HCT116 (cell line): ENCODE data around the gene EMX1. TPM values are rescaled to one million over a fixed set of nuclear protein-coding genes. Genes with fewer than 3 reads are reported as not detected.

Source experiments
- ATAC-seq: fragments of 200-7000 bp; cut with Tn5 transposase; 2 replicates; pipeline ENCODE4 v1.9.1; 2020; ENCODE audit warnings: mild to moderate bottlenecking, moderate library complexity
- BruUV-seq: library from RNA; stranded (reverse); fragments of 400-500 nt; replicated peaks from 2 replicates; lab custom pipeline; 2021; lab: Mats Ljungman, UMichigan
- CTCF ChIA-PET: fragments of 300-600 bp; sonication (Branson Sonifier 250); formaldehyde crosslinking; loops from one replicate; lab custom pipeline; 2021; ENCODE audit warnings: antibody characterized with exemption; lab: Charles Lee
- POLR2A ChIA-PET: fragments of 300-600, 350-600 bp; sonication (Branson Sonifier 250); formaldehyde crosslinking; loops from one replicate; lab custom pipeline; 2021; ENCODE audit warnings: antibody characterized with exemption; lab: Charles Lee
- RAD21 ChIA-PET, 2 experiments: fragments of 300-600 bp; sonication (Branson Sonifier 250); formaldehyde crosslinking; loops; one replicate each; lab custom pipeline; 2023; ENCODE audit warnings: low total read pairs in 2 of 2; ENCODE audit not compliant: uncharacterized antibody in 2 of 2, unreplicated experiment in 2 of 2, low non-redundant PET in 1 of 2; lab: Charles Lee
- DNase-seq: peaks from one replicate; pipeline ENCODE4 v3.0.0-alpha.2; 2010; ENCODE audit warnings: low read depth, low spot score
- H2AFZ ChIP-seq: fragments of 200-600 bp; shearing (Covaris generic), sonication (generic); 2 replicates; pipeline ENCODE4 v1.6.1; 2017; ENCODE audit warnings: low read depth, mixed run types, mixed read lengths, antibody characterized with exemption, low read length; ENCODE audit not compliant: poor library complexity, severe bottlenecking
- H3K27ac ChIP-seq: 2 replicates; pipeline ENCODE4 v1.5.1; 2012; ENCODE audit warnings: low read depth, low read length
- H3K27me3 ChIP-seq: fragments of 200-600 bp; sonication (generic); 2 replicates; pipeline ENCODE4 v1.6.1; 2016; ENCODE audit warnings: mixed run types, low read length, mixed read lengths; ENCODE audit not compliant: insufficient read depth
- H3K36me3 ChIP-seq, 2 experiments: fragments of 200-500 bp in 1 of 2; fragments of 200-600 bp in 1 of 2; sonication (Bioruptor generic) in 1 of 2; sonication (generic) in 1 of 2; 2 replicates each; pipeline versions ENCODE4 v1.5.1 to v1.6.1; 2014 to 2016; ENCODE audit warnings: low read length in 2 of 2, inconsistent platforms in 1 of 2, mixed read lengths in 1 of 2, mixed run types in 1 of 2; ENCODE audit not compliant: insufficient read depth in 2 of 2, control insufficient read depth in 1 of 2
- H3K4me1 ChIP-seq, 2 experiments: fragments of 200-600 bp in 1 of 2; sonication (generic) in 1 of 2; 2 replicates each; pipeline versions ENCODE4 v1.5.1 to v1.6.1; 2012 to 2017; ENCODE audit warnings: low read length in 2 of 2, inconsistent platforms in 1 of 2, mild to moderate bottlenecking in 1 of 2, mixed read lengths in 1 of 2, mixed run types in 1 of 2, moderate library complexity in 1 of 2; ENCODE audit not compliant: insufficient read depth in 2 of 2, control insufficient read depth in 1 of 2
- H3K4me2 ChIP-seq: fragments of 200-600 bp; sonication (generic); 2 replicates; pipeline ENCODE4 v1.6.1; 2017; ENCODE audit warnings: mixed run types, low read length, mixed read lengths
- H3K4me3 ChIP-seq, 2 experiments: fragments of 200-600 bp in 1 of 2; sonication (generic) in 1 of 2; replicated peaks in 1 of 2; 2 replicates each; pipeline ENCODE4 v1.5.1; 2011 to 2016; ENCODE audit warnings: low read length in 2 of 2, control low read depth in 1 of 2, low read depth in 1 of 2, mild to moderate bottlenecking in 1 of 2, mixed read lengths in 1 of 2, mixed run types in 1 of 2
- H3K79me2 ChIP-seq: fragments of 200-600 bp; sonication (generic); 2 replicates; pipeline ENCODE4 v1.6.1; 2017; ENCODE audit warnings: mild to moderate bottlenecking, mixed run types, low read length, moderate library complexity, mixed read lengths; ENCODE audit not compliant: insufficient read depth
- H3K9ac ChIP-seq: fragments of 200-600 bp; sonication (generic); 2 replicates; pipeline ENCODE4 v1.6.1; 2016; ENCODE audit warnings: low read length, mixed read lengths
- H3K9me2 ChIP-seq: fragments of 200-600 bp; sonication (generic), shearing (Covaris generic); 2 replicates; pipeline ENCODE4 v1.6.1; 2017; ENCODE audit warnings: mixed run types, mild to moderate bottlenecking, moderate library complexity; ENCODE audit not compliant: insufficient read depth
- H3K9me3 ChIP-seq, 2 experiments: fragments of 200-500 bp in 1 of 2; fragments of 200-600 bp in 1 of 2; sonication (Bioruptor generic) in 1 of 2; sonication (generic) in 1 of 2; 2 replicates each; pipeline ENCODE4 v1.6.1; 2014 to 2017; ENCODE audit warnings: low read length in 2 of 2, mixed read lengths in 2 of 2, inconsistent platforms in 1 of 2, low read depth in 1 of 2, mild to moderate bottlenecking in 1 of 2, mixed run types in 1 of 2, moderate library complexity in 1 of 2; ENCODE audit not compliant: control insufficient read depth in 1 of 2, insufficient read depth in 1 of 2
- H4K20me1 ChIP-seq: fragments of 200-600 bp; sonication (generic), shearing (Covaris generic); 2 replicates; pipeline ENCODE4 v1.6.1; 2017; ENCODE audit warnings: mixed run types, mild to moderate bottlenecking, moderate library complexity; ENCODE audit not compliant: insufficient read depth
- ELF1 ChIP-seq: IDR thresholded peaks from 2 replicates; pipeline ENCODE4 v1.6.1; 2012; ENCODE audit warnings: low read depth, borderline replicate concordance
- EZH2 ChIP-seq: fragments of 200-600 bp; sonication (generic); IDR thresholded peaks from 2 replicates; pipeline ENCODE4 v1.6.1; 2017; ENCODE audit warnings: antibody characterized with exemption, mixed run types
- EZH2phosphoT487 ChIP-seq: fragments of 200-600 bp; IDR thresholded peaks from 2 replicates; pipeline ENCODE4 v1.6.1; 2018; ENCODE audit warnings: antibody characterized with exemption, borderline replicate concordance
- FOSL1 ChIP-seq: IDR thresholded peaks from 2 replicates; pipeline ENCODE4 v1.6.1; 2012; ENCODE audit warnings: low read depth
- JUND ChIP-seq: IDR thresholded peaks from 2 replicates; pipeline ENCODE4 v1.6.1; 2012
- POLR2A ChIP-seq: IDR thresholded peaks from 2 replicates; pipeline ENCODE4 v1.7.0; 2011; ENCODE audit warnings: borderline replicate concordance; ENCODE audit not compliant: insufficient read depth, insufficient read length; ENCODE audit errors: extremely low read depth
- RAD21 ChIP-seq: IDR thresholded peaks from 2 replicates; pipeline ENCODE4 v1.6.1; 2012; ENCODE audit warnings: low read depth, mild to moderate bottlenecking
- SP1 ChIP-seq: IDR thresholded peaks from 2 replicates; pipeline ENCODE4 v1.6.1; 2012; ENCODE audit warnings: low read depth
- SRF ChIP-seq: IDR thresholded peaks from 2 replicates; pipeline ENCODE4 v1.6.1; 2012; ENCODE audit warnings: low read depth
- ZBTB33 ChIP-seq: IDR thresholded peaks from 2 replicates; pipeline ENCODE4 v1.6.1; 2011; ENCODE audit warnings: mild to moderate bottlenecking, low read length, moderate library complexity; ENCODE audit not compliant: insufficient replicate concordance; ENCODE audit errors: extremely low read depth
- ZFX ChIP-seq: fragments of 450-650 bp; IDR thresholded peaks from 2 replicates; pipeline ENCODE4 v1.6.1; 2017
- intact Hi-C: fragments of 100-400 bp; cut with micrococcal nuclease; formaldehyde crosslinking; loops from 2 replicates; pipeline ENCODE4 v1.10.0; 2022
- total RNA-seq: library from RNA; stranded (reverse); gene quantifications from one replicate; pipeline ENCODE4 v1.2.1, GENCODE V29; 2021; ENCODE audit not compliant: unreplicated experiment
- TF ChIP-seq, protein P1 (sequence below), 3 experiments: fragments of 200-600 bp in 1 of 3; sonication (generic) in 1 of 3; IDR thresholded peaks in 2 of 3; conservative IDR thresholded peaks in 1 of 3; 2 replicates each; pipeline ENCODE4 v1.5.1; 2012 to 2017; ENCODE audit warnings: low read depth in 2 of 3, low read length in 2 of 3, antibody characterized with exemption in 1 of 3, borderline replicate concordance in 1 of 3, control low read depth in 1 of 3, mild to moderate bottlenecking in 1 of 3, mixed read lengths in 1 of 3, mixed run types in 1 of 3, moderate library complexity in 1 of 3; ENCODE audit not compliant: insufficient read depth in 1 of 3
- TF ChIP-seq, protein P2 (sequence below): IDR thresholded peaks from 2 replicates; pipeline ENCODE4 v1.6.1; 2012
- TF ChIP-seq, protein P3 (sequence below): IDR thresholded peaks from 2 replicates; pipeline ENCODE4 v1.6.1; 2012; ENCODE audit warnings: low read depth

EMX1 gene
- total RNA-seq, 1 experiment from 2014 or later: 3.1 TPM

DNA sequence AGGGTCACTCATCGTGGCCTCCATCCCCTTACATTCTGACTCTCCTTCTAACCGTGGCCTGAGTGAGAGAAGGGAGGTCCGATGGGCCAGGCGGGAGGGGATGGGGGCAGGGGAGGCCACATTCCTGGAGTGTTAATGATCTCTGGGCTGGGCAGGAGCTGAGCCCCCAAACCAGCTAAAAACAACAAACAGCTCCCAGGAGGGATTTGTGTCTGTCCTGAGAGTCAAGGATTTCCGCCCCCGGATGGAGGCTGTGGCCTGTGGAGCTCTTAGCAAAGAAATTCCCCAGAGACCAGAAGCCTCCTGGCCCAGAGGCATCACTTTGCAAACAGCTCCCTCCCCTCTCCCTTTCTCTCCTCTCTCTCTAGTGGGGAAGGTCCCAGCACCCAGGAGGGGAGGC, 23.5 kb downstream of the EMX1 start:
- RAD21 ChIA-PET: no interaction called here
- H3K79me2 ChIP-seq: no peaks in the 10 kb centered on the region
- no peak overlapping the region for H3K9ac ChIP-seq
- no peaks in the 10 kb centered on the region for H3K36me3 ChIP-seq
- intact Hi-C loops: no loop called here
- no peak for TF ChIP-seq ZBTB33
- no peak for TF ChIP-seq EZH2phosphoT487
- TF ChIP-seq, protein P1, sequence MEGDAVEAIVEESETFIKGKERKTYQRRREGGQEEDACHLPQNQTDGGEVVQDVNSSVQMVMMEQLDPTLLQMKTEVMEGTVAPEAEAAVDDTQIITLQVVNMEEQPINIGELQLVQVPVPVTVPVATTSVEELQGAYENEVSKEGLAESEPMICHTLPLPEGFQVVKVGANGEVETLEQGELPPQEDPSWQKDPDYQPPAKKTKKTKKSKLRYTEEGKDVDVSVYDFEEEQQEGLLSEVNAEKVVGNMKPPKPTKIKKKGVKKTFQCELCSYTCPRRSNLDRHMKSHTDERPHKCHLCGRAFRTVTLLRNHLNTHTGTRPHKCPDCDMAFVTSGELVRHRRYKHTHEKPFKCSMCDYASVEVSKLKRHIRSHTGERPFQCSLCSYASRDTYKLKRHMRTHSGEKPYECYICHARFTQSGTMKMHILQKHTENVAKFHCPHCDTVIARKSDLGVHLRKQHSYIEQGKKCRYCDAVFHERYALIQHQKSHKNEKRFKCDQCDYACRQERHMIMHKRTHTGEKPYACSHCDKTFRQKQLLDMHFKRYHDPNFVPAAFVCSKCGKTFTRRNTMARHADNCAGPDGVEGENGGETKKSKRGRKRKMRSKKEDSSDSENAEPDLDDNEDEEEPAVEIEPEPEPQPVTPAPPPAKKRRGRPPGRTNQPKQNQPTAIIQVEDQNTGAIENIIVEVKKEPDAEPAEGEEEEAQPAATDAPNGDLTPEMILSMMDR (IDR thresholded peaks at IDR 0.05 in 2 of 3, conservative IDR thresholded peaks at IDR 0.05 in 1 of 3; ENCODE audit: borderline replicate concordance in 1 of 3, insufficient read depth in 1 of 3, low read depth in 2 of 3, low read length in 2 of 3): no peak
- no peak for TF ChIP-seq EZH2
- TF ChIP-seq SRF: no peak
- TF ChIP-seq JUND: no peak
- TF ChIP-seq RAD21: no peak
- TF ChIP-seq, protein P2, sequence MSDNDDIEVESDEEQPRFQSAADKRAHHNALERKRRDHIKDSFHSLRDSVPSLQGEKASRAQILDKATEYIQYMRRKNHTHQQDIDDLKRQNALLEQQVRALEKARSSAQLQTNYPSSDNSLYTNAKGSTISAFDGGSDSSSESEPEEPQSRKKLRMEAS: no peak
- TF ChIP-seq, protein P3, sequence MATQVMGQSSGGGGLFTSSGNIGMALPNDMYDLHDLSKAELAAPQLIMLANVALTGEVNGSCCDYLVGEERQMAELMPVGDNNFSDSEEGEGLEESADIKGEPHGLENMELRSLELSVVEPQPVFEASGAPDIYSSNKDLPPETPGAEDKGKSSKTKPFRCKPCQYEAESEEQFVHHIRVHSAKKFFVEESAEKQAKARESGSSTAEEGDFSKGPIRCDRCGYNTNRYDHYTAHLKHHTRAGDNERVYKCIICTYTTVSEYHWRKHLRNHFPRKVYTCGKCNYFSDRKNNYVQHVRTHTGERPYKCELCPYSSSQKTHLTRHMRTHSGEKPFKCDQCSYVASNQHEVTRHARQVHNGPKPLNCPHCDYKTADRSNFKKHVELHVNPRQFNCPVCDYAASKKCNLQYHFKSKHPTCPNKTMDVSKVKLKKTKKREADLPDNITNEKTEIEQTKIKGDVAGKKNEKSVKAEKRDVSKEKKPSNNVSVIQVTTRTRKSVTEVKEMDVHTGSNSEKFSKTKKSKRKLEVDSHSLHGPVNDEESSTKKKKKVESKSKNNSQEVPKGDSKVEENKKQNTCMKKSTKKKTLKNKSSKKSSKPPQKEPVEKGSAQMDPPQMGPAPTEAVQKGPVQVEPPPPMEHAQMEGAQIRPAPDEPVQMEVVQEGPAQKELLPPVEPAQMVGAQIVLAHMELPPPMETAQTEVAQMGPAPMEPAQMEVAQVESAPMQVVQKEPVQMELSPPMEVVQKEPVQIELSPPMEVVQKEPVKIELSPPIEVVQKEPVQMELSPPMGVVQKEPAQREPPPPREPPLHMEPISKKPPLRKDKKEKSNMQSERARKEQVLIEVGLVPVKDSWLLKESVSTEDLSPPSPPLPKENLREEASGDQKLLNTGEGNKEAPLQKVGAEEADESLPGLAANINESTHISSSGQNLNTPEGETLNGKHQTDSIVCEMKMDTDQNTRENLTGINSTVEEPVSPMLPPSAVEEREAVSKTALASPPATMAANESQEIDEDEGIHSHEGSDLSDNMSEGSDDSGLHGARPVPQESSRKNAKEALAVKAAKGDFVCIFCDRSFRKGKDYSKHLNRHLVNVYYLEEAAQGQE: no peak
- TF ChIP-seq ELF1: no peak
- TF ChIP-seq POLR2A: no peak
- no peak for TF ChIP-seq FOSL1
- TF ChIP-seq SP1: no peak
- TF ChIP-seq ZFX: no peak
- no peaks in the 10 kb centered on the region for H3K9me3 ChIP-seq
- no peaks in the 10 kb centered on the region for H3K4me1 ChIP-seq
- no peak overlapping the region for H3K4me3 ChIP-seq
- no peaks in the 10 kb centered on the region for H4K20me1 ChIP-seq
- H3K4me2 ChIP-seq: no peak overlapping the region
- POLR2A ChIA-PET: no interaction called here
- H3K9me2 ChIP-seq: no peaks in the 10 kb centered on the region
- H3K27me3 ChIP-seq: no peaks in the 10 kb centered on the region
- H3K27ac ChIP-seq: no peak overlapping the region
- CTCF ChIA-PET: no interaction called here
- DNase-seq (no peak), ATAC-seq (no peak)
- no TSS peak for BruUV-seq
- no peak overlapping the region for H2AFZ ChIP-seq
